Measurements from ENCODE around the gene ABCC4.

ABCC4 gene

GRCh38 chr13:95337597-95337996 is 36.3 kb upstream of the ABCC4 start:
- no peaks in the 10 kb centered on the region for H3K4me1 ChIP-seq (ENCODE audit: control insufficient read depth, insufficient read depth, low read length)
- H3K4me3 ChIP-seq (ENCODE audit: low read depth, low read length) = no peak overlapping the region
- POLR2A ChIA-PET = no interaction called here
- no peaks in the 10 kb centered on the region for H3K36me3 ChIP-seq (ENCODE audit: control insufficient read depth in 2 of 2, insufficient read depth in 1 of 2, low read length in 2 of 2)
- no peak for TF ChIP-seq ZBTB21 (tag by site-specific recombination; IDR thresholded peaks at IDR 0.05)
- TF ChIP-seq EGR2 (tag by site-specific recombination; IDR thresholded peaks at IDR 0.05; ENCODE audit: low read depth) = no peak
- TF ChIP-seq GLIS1 (tag by site-specific recombination; IDR thresholded peaks at IDR 0.05) = no peak
- no peak for TF ChIP-seq ZNF501 (tag by site-specific recombination; IDR thresholded peaks at IDR 0.05)
- no peak for TF ChIP-seq ZBTB17 (tag by site-specific recombination; IDR thresholded peaks at IDR 0.05)
- no peak for TF ChIP-seq ZNF777 (tag by site-specific recombination; IDR thresholded peaks at IDR 0.05; ENCODE audit: borderline replicate concordance)
- no peak for TF ChIP-seq ZBTB1 (tag by site-specific recombination; IDR thresholded peaks at IDR 0.05)
- no peak for TF ChIP-seq ZFP37 (tag by site-specific recombination; IDR thresholded peaks at IDR 0.05)
- no peak for TF ChIP-seq ZBTB20 (tag by site-specific recombination; IDR thresholded peaks at IDR 0.05)
- TF ChIP-seq ZSCAN18 (tag by site-specific recombination; IDR thresholded peaks at IDR 0.05) = no peak
- TF ChIP-seq TRIM28 (IDR thresholded peaks at IDR 0.05; ENCODE audit: borderline replicate concordance, low read length) = no peak
- no peak for TF ChIP-seq ZNF112 (tag by site-specific recombination; IDR thresholded peaks at IDR 0.05)
- no peak for TF ChIP-seq PRDM6 (tag by site-specific recombination; IDR thresholded peaks at IDR 0.05)
- no peak for TF ChIP-seq ATF2 (tag by site-specific recombination; IDR thresholded peaks at IDR 0.05; ENCODE audit: low read depth)
- no peak for TF ChIP-seq MYNN (tag by site-specific recombination; IDR thresholded peaks at IDR 0.05; ENCODE audit: borderline replicate concordance)
- CTCF ChIA-PET = interaction anchor here (0.6 to 0.9 kb wide), 3 partner anchors 37 to 534 kb away, joined by 3 to 9 read pairs (median 4); no protein-coding TSS in a partner anchor
- H3K9me3 ChIP-seq (ENCODE audit: control insufficient read depth, insufficient read depth, low read depth, low read length) = no peaks in the 10 kb centered on the region
- H3K27ac ChIP-seq (ENCODE audit: extremely low read depth, low read depth, low read length) = no peak overlapping the region

DNA sequence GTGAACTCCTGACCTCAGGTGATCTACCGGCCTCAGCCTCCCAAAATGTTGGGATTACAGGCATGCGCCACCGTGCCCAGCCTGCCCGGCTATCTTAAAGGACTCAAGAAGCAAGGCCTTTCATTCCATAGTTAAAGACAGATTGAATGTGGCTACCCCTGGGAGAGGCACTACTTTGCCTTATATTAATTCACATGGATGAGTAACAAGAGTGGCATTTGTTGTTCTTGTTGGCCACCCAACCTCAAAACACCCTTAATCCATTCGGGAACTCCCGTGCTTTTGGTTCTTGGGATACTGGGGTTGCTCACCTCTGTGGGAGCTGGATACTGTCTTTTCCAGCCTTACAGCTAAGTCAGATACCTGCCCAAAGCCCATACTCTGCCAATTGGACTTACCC is 34.4 kb upstream of the ABCC4 start:
- H3K36me3 ChIP-seq (ENCODE audit: control insufficient read depth in 2 of 2, insufficient read depth in 1 of 2, low read length in 2 of 2) = no peaks in the 10 kb centered on the region
- no peaks in the 10 kb centered on the region for H3K4me1 ChIP-seq (ENCODE audit: control insufficient read depth, insufficient read depth, low read length)
- no peak overlapping the region for H3K27ac ChIP-seq (ENCODE audit: extremely low read depth, low read depth, low read length)
- H3K4me3 ChIP-seq (ENCODE audit: low read depth, low read length) = no peak overlapping the region
- no peaks in the 10 kb centered on the region for H3K9me3 ChIP-seq (ENCODE audit: control insufficient read depth, insufficient read depth, low read depth, low read length)
- ChIA-PET POLR2A (no interaction called here), CTCF (interaction anchor here (0.6 kb wide), 1 partner anchor 843 kb away, joined by 4 read pairs; no protein-coding TSS in a partner anchor)
- TF ChIP-seq MEIS1 (CRISPR knock-in tag; IDR thresholded peaks at IDR 0.05; ENCODE audit: borderline replicate concordance) (no peak), ZNF16 (tag by site-specific recombination; IDR thresholded peaks at IDR 0.05; ENCODE audit: low read depth) (no peak), ZNF521 (tag by site-specific recombination; IDR thresholded peaks at IDR 0.05) (no peak)
- TF ChIP-seq, protein P1, sequence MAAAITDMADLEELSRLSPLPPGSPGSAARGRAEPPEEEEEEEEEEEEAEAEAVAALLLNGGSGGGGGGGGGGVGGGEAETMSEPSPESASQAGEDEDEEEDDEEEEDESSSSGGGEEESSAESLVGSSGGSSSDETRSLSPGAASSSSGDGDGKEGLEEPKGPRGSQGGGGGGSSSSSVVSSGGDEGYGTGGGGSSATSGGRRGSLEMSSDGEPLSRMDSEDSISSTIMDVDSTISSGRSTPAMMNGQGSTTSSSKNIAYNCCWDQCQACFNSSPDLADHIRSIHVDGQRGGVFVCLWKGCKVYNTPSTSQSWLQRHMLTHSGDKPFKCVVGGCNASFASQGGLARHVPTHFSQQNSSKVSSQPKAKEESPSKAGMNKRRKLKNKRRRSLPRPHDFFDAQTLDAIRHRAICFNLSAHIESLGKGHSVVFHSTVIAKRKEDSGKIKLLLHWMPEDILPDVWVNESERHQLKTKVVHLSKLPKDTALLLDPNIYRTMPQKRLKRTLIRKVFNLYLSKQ (tag by site-specific recombination; IDR thresholded peaks at IDR 0.05; ENCODE audit: borderline replicate concordance) = no peak
